Measurements from ENCODE around the gene IL1RAPL1.
"Not testable (repeated sequence)": the region's sequence is repeated elsewhere in the genome, so short reads cannot be mapped to it uniquely, and the experiment has no call there.

Gene IL1RAPL1

GRCh38 chrX:29348288-29348687 lies 761.0 kb downstream of the IL1RAPL1 start:
- TF ChIP-seq PPARA (CRISPR knock-in tag; IDR thresholded peaks at IDR 0.05; ENCODE audit: borderline replicate concordance) (no peak), CSDC2 (CRISPR knock-in tag; IDR thresholded peaks at IDR 0.05) (no peak), ESRRG (CRISPR knock-in tag; IDR thresholded peaks at IDR 0.05) (no peak), CSRNP3 (CRISPR knock-in tag; IDR thresholded peaks at IDR 0.05) (no peak), POU6F1 (CRISPR knock-in tag; IDR thresholded peaks at IDR 0.05; ENCODE audit: borderline replicate concordance, low read depth) (no peak)

GRCh38 chrX:29359276-29359675 lies 772.0 kb downstream of the IL1RAPL1 start:
- no peak for TF ChIP-seq CREB5 (CRISPR knock-in tag; IDR thresholded peaks at IDR 0.05; ENCODE audit: low read depth)
- TF ChIP-seq PATZ1 (CRISPR knock-in tag; IDR thresholded peaks at IDR 0.05; ENCODE audit: borderline replicate concordance) = no peak
- TF ChIP-seq ZFP30 (CRISPR knock-in tag; IDR thresholded peaks at IDR 0.05) = no peak
- no peak for TF ChIP-seq OSR1 (CRISPR knock-in tag; IDR thresholded peaks at IDR 0.05)
- TF ChIP-seq TSHZ2 (CRISPR knock-in tag; IDR thresholded peaks at IDR 0.05) = no peak
- no peak for TF ChIP-seq ESRRG (CRISPR knock-in tag; IDR thresholded peaks at IDR 0.05)
- no peak for TF ChIP-seq ZC3H10 (CRISPR knock-in tag; IDR thresholded peaks at IDR 0.05)
- TF ChIP-seq GLIS3 (CRISPR knock-in tag; IDR thresholded peaks at IDR 0.05) = no peak
- no peak for TF ChIP-seq BACH2 (CRISPR knock-in tag; IDR thresholded peaks at IDR 0.05; ENCODE audit: borderline replicate concordance)
- TF ChIP-seq ZFP3 (CRISPR knock-in tag; IDR thresholded peaks at IDR 0.05) = no peak
- TF ChIP-seq ISL1 (CRISPR knock-in tag; IDR thresholded peaks at IDR 0.05) = no peak
- TF ChIP-seq TCF4 (CRISPR knock-in tag; IDR thresholded peaks at IDR 0.05; ENCODE audit: borderline replicate concordance) = no peak
- no peak for TF ChIP-seq POU6F1 (CRISPR knock-in tag; IDR thresholded peaks at IDR 0.05; ENCODE audit: borderline replicate concordance, low read depth)
- no peak for ATAC-seq

More at GRCh38 chrX:29348288-29348687, 761.0 kb downstream of the IL1RAPL1 start:
- no peak for ATAC-seq

- ATAC-seq = not testable (repeated sequence)
Observed at GRCh38 chrX:29374765-29375164, 787.5 kb downstream of the IL1RAPL1 start.

- ATAC-seq = no peak
- no peak for TF ChIP-seq POU6F1 (CRISPR knock-in tag; IDR thresholded peaks at IDR 0.05; ENCODE audit: borderline replicate concordance, low read depth)
- no peak for TF ChIP-seq ZFP3 (CRISPR knock-in tag; IDR thresholded peaks at IDR 0.05)
- TF ChIP-seq ISL1 (CRISPR knock-in tag; IDR thresholded peaks at IDR 0.05) = no peak
- TF ChIP-seq ZNF565 (CRISPR knock-in tag; conservative IDR thresholded peaks at IDR 0.05; ENCODE audit: low read depth) = no peak
- TF ChIP-seq PATZ1 (CRISPR knock-in tag; IDR thresholded peaks at IDR 0.05; ENCODE audit: borderline replicate concordance) = no peak
- no peak for TF ChIP-seq CREB5 (CRISPR knock-in tag; IDR thresholded peaks at IDR 0.05; ENCODE audit: low read depth)
- TF ChIP-seq ESRRG (CRISPR knock-in tag; IDR thresholded peaks at IDR 0.05) = no peak
- TF ChIP-seq RARB (CRISPR knock-in tag; IDR thresholded peaks at IDR 0.05) = no peak
- TF ChIP-seq ZFP30 (CRISPR knock-in tag; IDR thresholded peaks at IDR 0.05) = no peak
- no peak for TF ChIP-seq TCF4 (CRISPR knock-in tag; IDR thresholded peaks at IDR 0.05; ENCODE audit: borderline replicate concordance)
- TF ChIP-seq GLIS3 (CRISPR knock-in tag; IDR thresholded peaks at IDR 0.05) = no peak
- no peak for TF ChIP-seq OSR1 (CRISPR knock-in tag; IDR thresholded peaks at IDR 0.05)
Observed at GRCh38 chrX:29376584-29376983, 789.3 kb downstream of the IL1RAPL1 start.

Data from SK-N-SH treated with all-trans-retinoic acid at 6 μM for 48 hours (cell line).